Stimulated activated CD8-positive, alpha-beta memory T cell treated with anti-CD3 and anti-CD28 coated beads, Interleukin-12 subunit alpha, Interleukin-12 subunit beta, amount 100 ng/mL, for 24 hours (primary cell): ENCODE measurements around the gene ZNF329.

Experiments used
- DNase-seq: peaks from one replicate; pipeline ENCODE4 v3.0.0-alpha.2; 2020; ENCODE audit errors: extremely low read depth

Gene ZNF329

GRCh38 chr19:58118979-58119733 is 31.4 kb downstream of the ZNF329 start:
- DNase-seq: no peak

- DNase-seq: no peak
These were observed 32.6 kb downstream of the ZNF329 start for GRCh38 chr19:58117841-58118575.

- DNase-seq: no peak
These were observed 42.1 kb downstream of the ZNF329 start for GRCh38 chr19:58108546-58108817.

GRCh38 chr19:58107778-58108545 is 42.6 kb downstream of the ZNF329 start:
- no peak for DNase-seq

DNA sequence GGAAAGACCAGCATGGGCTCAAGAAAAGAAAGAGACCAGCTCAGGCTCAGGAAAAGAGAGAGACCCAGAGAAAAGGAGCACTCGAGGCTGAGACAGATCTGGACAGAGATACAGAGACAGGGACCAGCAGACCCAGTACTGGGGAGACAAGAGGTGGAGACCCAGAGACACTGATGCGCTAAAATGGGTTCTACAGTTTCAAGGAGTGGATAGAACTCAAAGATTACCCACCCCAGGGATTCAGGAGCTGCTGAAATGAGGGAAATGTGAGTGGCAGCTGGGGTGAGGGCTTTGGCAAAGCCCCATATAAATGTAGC is 51.9 kb downstream of the ZNF329 start:
- DNase-seq: no peak

DNA sequence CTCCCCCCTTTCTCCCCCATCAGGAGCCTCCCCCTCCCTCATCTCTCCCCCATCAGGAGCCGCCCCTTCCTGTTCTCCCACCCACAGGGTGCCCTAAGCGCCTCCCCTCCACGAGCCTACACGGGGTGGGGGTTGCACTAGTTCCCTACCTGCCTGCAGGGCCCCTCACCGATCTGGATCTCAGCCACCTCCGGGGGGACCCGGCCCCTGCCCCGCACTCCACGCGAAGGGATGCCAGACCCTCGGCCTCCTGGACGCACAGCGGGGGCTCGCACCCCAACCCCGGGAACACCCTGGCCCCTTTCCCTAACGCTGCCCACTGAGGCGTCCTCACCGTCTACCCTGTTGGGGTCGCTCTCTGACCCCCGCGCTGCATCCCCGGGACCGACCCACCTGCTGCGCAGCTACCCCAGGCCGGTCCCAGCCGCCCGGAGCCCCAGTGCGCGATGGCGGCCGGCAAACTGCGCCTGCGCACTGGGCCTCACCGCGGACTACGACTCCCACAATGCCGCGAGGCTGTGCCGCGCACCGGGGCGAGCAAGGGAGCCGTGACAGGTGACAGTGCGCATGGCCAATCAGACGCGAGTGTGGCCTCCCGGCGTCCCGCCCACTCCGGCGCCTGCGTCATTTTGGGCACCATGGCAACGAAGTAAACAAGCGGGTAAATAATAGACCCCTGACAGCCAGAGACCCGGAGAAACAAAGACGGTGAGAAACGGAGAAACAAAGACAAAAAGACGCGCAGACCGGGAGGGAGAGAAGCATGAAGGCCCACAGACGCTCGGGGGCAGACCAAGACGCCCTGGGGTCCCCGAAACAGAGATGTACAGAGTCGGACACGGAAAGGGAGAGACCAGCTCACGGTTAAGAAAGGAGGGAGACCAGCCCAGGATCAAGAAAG is 52.6 kb downstream of the ZNF329 start, which contains the start of gene ZSCAN18:
TSS of gene ZSCAN18 (minus strand) at position 451 of the 901 bp plus-strand sequence. CDS start 7,964 bp downstream, outside the sequence.
- DNase-seq: peak; percentile 79

GRCh38 chr19:58097349-58097748 is 53.2 kb downstream of the ZNF329 start:
- no peak for DNase-seq

DNA sequence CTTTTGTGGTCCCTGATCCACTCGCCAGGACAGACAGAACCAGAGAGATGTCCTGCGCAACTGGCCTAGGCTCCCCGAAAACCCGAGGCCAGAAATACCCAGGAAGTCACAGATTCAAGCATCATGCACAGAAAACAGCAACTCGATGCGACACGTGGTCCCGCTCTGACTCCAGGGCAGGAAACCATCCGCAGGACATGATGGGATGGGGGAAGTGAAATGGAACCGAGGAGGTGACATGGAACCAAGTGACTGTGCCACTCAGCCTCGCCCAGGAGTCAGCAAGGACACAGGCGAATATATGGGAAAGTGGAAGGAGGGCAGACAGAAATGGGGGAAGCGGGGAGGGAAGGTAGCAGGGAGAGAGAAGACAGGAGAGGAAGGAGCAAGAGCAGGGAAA is 53.7 kb downstream of the ZNF329 start:
- DNase-seq: no peak

GRCh38 chr19:58095328-58095727 is 55.3 kb downstream of the ZNF329 start:
- DNase-seq: no peak

DNA sequence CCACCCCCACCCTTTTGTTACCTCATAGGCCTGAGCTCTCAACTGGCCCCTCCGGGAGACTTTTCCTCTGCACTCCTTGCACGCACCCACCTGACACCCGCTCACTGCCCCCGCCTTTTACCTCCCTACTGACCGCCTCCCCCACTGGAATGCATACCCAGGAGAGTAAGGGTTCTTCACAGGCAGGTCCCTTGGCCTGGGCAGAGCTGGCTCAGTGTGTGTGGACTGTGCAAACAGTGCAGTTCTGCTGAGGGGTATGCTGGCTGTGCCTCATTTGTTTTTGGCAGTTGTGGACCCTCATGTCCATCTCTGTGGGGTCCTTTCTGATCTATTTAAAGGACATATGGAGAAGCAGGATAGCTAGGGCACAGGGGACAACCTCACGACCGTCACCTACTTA is 57.5 kb downstream of the ZNF329 start:
- no peak for DNase-seq

- no peak for DNase-seq
These were observed 59.2 kb downstream of the ZNF329 start for GRCh38 chr19:58091251-58091995.

DNA sequence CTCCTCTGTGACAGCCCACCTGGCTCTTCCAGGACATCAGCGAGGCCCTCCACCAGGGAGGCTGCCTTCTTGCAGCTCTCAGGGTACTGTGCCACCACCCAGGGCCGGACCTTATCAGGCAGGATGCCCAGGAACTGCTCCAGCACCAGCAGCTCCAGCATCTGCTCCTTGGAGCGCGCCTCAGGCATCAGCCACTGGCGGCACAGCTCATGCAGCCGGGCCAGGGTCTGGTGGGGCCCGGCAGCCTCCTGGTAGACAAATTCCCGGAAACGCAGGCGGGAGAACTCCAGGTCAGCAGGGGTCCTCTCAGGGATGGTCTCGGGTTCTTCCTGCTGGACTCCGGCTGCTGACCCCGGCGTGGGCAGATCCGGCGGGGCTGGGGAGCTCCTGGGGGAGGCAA is 60.7 kb downstream of the ZNF329 start:
- no peak for DNase-seq

GRCh38 chr19:58088521-58089052 is 62.0 kb downstream of the ZNF329 start:
- DNase-seq: no peak

DNA sequence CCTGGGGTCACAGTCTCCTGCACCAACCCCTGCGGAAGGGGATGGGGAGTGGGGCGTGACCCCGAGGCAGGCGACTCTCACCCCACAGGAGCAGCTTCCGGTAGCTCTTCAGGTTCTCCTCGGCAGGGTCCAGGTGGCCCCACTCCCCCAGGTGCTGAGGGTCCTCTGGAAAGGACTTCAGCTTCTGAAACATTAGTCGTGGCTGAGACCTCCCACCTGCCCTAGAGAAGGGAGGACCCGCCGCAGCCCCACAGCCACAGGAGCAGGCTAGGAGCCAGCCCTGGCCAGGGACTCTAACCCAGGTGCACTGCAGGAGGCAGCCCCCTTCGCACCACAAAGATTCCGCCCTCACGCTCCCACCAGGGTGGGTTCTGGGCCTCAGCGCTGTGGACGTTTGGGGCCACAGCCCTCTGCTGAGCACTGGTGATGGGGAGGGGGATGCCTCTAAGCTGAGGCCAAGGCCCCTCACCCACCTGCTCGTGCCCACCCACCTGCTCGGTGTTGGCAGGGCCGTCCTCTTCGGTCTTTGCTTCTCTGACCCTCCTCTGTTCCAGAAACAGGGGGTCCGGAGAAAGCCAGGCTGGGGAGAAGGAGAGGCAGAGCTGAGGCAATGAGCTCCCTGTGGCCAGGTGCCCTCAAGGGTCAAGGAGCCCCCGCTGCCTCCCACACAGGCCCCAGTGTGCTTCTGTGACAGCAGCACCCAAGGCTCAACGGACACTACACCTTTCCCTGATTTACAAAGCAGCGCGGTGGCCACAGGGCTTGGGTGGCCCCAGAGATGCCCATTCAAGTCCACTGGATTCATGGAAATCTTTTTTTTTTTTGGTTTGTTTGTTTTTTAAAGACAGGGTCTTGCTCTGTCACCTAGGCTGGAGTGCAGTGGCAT is 63.5 kb downstream of the ZNF329 start:
- DNase-seq: no peak

- DNase-seq: no peak
These were observed 65.2 kb downstream of the ZNF329 start for GRCh38 chr19:58085348-58085875.

DNA sequence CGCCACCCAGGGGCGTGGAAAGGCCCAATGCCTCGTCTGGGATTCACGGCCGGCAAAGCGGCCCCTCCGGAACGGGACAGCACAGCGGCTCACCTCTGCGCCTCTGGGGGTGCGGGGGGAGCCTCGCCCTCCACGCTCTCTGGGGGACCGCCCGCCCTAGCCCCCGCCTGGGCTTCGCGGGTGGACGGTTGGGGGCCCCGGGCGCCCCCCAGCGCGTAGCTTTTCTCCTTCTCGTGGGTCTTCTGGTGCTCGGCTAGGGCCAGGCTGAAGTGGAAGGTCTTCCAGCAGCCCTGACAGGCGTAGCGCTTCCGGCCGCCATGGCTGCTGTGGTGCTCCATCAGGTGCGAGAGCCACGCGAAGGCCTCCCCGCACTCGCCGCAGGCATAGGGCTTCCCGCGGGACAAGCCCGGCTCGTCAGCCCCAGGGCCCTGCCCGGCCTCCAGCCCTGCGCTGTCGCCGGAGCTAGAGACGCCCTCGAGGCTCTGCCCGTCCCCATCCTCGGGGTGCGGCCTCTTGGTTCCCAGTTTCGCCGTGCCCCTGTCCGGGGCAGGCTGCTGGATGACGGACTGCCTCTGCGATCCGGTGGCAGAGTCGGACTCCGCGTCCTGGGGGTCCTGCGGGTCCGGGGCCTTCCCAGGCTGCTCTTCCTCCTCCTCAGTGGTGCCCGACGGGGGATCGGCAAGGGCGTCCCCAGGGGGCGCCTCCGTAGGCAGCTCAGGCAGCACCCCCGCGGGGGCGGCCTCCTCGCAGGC is 65.8 kb downstream of the ZNF329 start:
- DNase-seq: no peak

GRCh38 chr19:58083021-58083420 is 67.6 kb downstream of the ZNF329 start:
- no peak for DNase-seq

DNA sequence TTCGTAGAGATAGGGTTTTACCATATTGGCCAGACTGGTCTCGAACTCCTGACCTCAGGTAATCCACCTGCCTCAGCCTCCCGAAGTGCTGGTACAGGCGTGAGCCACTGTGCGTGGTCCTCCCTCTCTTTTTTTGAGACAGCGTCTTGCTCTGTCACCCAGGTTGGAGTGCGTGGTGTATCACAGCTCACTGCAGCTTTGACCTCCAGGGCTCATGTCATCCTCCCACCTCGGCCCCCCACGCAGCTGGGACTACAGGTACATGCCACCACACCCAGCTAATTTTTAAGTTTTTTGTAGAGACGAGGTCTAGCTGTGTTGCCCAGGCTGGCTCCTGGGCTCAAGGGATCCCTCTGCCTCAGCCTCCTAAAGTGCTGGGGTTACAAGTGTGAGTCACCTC is 70.8 kb downstream of the ZNF329 start:
- DNase-seq: no peak
